NCI-H2081 treated with DMSO at 0.1 percent for 48 hours (cell line): ENCODE results near the gene CX3CR1.

ENCODE experiments used
- DNase-seq: peaks from one replicate; lab custom pipeline; 2025; lab: John Stamatoyannopoulos, UW

Gene CX3CR1

DNA sequence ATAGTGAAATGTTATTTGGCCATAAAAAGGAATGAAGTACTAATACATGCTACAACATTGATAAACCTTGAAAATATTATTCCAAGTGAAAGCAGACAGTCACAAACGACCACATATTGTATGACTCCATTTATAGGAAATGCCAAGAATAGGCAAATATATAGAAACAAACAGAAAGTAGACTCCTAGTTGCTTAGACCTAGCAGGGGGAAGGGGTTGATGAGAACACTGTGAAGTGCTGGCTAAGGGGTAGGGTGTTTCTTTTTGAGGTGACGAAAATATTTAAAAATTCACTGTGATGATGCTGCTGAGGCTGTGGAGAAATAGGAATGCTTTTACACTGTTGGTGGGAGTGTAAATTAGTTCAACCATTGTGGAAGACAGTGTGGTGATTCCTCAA lies 56.9 kb downstream of the CX3CR1 start:
- no peak for DNase-seq

DNA sequence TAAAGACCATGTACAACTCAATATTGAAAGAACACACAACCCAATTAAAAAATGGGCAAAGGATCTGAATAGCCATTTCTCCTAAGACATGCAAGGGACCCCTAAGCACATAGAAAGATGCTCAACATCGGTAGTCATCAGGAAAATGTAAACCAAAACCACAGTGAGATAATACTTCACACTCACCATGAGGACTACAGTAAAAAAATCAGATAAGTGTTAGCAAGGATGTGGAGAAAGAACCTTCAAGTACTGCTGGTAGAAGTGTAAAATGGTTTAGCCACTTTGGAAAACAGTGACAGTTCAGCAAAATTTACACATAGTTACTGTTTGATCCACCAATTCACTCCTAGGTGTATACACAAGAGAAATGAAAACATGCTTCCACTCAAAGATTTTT lies 57.4 kb downstream of the CX3CR1 start:
- no peak for DNase-seq

DNA sequence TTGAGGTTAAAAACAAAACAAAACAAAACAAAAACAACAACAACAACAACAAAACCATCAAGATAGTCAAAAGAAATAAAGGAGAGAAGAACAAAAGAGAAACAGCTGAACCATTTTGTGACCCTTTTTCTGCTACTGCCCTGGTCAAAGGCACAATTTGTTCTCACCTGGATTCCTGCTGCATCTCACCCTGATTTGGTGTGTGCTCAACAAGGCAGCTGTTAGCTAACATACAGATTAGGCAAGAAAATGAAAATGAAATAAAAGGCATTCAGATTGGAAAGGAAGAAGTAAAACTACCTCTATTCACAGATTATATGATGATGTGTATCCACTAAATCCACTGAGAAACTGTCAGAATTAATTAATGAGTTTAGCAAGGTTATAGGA lies 58.7 kb downstream of the CX3CR1 start:
- DNase-seq = no peak

DNA sequence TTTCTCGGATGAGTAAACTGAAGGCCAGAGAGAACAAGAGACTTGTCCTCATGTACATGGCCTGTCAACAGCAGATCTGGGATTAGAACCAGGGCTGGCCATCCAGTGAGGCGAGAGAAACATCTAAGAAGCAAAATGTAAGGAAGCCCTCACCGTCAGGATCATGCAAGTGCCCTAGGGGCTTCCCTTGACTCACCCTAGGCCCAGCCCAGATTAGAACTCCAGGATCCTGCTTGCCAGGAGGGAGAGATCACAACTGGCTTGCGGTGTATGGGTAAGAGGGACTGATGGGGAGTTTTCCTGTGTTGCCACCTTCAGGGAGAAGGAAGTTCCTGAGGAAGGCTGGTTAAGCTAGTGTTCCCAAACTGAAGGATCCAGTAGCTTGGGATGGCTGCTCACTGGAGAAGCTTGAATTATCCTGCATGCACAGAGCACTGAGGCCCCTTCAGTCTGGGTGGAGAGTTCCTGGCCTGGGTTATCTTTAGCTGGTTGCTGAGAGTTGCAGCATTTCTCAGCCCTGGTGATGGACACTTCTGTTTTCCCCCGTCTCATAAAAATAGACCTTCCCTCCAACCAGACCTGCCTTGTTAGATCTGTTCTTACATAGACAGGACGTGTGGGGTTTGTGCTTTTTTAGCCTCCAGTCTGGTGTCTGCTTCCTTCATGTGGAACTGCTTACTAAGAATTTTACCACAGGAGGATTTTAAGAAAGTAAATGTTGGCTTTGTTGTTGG lies 59.3 kb downstream of the CX3CR1 start:
- DNase-seq = no peak

DNA sequence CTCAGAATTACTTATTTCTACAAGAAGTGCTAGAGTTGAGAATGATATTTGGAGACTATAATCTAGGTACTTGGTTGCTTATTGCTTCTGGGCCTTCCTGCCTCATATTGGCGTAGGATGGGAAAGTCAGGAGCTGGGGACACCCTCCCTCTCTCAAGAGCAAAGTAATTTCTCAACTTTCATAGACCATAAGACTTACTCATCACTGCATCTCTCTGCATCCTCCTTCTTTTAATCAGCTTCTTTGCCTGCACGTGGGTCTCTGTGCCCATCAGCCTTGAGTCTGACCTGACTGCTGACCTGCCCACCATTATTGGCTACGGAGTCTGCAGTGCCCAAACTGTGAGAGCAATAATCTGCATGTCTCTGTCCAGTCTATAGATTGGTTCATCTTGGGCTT lies 60.1 kb downstream of the CX3CR1 start:
- no peak for DNase-seq

DNA sequence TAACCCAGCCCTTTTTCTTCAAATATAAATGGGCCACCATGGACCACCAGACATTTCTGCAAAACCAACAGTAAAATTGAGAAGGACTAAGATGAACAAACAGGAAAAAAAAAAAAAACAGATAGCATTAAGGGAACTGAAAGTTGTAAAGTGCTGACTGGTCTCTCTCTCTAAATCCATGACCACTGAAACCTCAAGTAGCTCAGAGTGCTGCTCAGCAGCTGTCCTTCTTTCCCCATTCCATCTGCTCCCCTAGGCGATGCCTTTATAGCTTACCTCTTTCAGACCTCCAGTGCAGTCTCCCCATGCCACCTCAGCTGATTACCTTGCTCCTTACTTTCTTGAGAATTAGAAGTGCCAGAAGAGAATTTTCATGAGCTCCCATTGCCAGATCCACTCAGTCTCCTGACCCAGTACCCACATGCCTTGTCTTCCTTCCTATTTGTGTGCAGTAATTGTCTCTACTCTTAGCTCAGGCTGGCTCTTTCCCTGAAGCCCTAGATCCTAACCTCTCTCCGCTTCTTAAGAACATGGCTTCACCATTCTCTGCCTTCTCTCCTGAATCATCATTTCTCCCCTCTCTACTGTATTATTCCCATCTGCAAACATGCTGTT lies 63.6 kb downstream of the CX3CR1 start:
- no peak for DNase-seq

DNA sequence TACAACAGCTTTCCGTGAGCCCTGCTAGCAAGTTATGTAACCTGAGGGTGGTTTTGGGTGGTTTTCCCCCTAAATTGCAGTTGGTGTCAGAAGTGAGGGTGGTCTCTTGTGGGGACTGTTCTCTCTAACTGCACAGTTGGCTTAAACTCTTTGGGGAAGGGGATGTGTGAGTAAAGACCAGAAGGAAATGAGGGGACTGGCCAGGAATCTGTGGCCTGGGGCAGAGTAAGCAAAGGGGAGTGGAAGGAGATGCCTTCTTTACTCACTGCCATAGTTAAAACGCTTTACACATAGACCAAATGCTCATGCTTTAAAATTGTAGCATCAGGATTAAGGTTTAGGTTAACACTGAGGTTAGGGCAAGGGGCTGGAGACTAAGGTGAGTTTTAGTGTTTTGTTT lies 66.2 kb downstream of the CX3CR1 start:
- DNase-seq = no peak
